SU-DHL-6 (cell line): ENCODE measurements around the gene IRF1.

Source experiments
- EZH2phosphoT487 ChIP-seq: fragments of 200-600 bp; sonication (generic), shearing (Covaris generic); conservative IDR thresholded peaks from 2 replicates; pipeline ENCODE4 v1.6.1; 2018; ENCODE audit warnings: mild to moderate bottlenecking, antibody characterized with exemption, low read length, moderate library complexity, mixed read lengths
- TF ChIP-seq, protein P1 (sequence below): fragments of 200-600 bp; sonication (generic); IDR thresholded peaks from one replicate; pipeline ENCODE4 v1.5.1; 2017; ENCODE audit warnings: antibody characterized with exemption, mild to moderate bottlenecking, low read length, moderate library complexity; ENCODE audit not compliant: insufficient read depth, poor library complexity, severe bottlenecking

DNA sequence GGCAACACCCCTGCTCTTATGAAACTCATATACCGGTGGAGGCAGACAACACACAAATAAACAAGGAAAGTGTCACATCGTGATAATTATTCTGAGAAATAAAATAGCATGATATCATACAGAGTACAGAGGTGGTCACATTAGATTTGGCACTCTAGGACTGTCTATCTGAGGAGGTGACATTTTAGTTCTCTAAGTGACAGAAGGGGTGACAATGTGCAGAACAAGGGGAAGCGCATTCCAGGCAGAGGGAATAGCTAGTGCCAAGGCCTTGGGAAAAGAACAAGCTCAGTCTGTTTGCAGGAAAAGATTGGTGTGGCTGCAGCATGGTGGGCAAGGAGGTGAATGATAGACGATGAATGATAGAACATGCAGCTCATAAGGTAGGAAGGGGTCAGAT lies 12.7 kb upstream of the IRF1 start:
- no peak for TF ChIP-seq EZH2phosphoT487
- TF ChIP-seq, protein P1, sequence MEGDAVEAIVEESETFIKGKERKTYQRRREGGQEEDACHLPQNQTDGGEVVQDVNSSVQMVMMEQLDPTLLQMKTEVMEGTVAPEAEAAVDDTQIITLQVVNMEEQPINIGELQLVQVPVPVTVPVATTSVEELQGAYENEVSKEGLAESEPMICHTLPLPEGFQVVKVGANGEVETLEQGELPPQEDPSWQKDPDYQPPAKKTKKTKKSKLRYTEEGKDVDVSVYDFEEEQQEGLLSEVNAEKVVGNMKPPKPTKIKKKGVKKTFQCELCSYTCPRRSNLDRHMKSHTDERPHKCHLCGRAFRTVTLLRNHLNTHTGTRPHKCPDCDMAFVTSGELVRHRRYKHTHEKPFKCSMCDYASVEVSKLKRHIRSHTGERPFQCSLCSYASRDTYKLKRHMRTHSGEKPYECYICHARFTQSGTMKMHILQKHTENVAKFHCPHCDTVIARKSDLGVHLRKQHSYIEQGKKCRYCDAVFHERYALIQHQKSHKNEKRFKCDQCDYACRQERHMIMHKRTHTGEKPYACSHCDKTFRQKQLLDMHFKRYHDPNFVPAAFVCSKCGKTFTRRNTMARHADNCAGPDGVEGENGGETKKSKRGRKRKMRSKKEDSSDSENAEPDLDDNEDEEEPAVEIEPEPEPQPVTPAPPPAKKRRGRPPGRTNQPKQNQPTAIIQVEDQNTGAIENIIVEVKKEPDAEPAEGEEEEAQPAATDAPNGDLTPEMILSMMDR = no peak
